ENCODE results near the gene TMEM151B. TPM values are rescaled to one million over a fixed set of nuclear protein-coding genes. Genes with fewer than 3 reads are reported as not detected.

The TMEM151B gene
- total and polyA plus RNA-seq, 2 of the 13 experiments (the other 11 are each of a cell fraction or from before 2014, with no cell fraction given) = not detected

- TF ChIP-seq HNRNPK (IDR thresholded peaks at IDR 0.05; ENCODE audit: low read depth, low read length, poor library complexity, severe bottlenecking) = peak; percentile 87
- no peak for TF ChIP-seq NFE2 (CRISPR knock-in tag; IDR thresholded peaks at IDR 0.05)
- TF ChIP-seq ZNF333 (CRISPR knock-in tag; IDR thresholded peaks at IDR 0.05; ENCODE audit: borderline replicate concordance) = no peak
- no peak for TF ChIP-seq ZNF260 (CRISPR knock-in tag; IDR thresholded peaks at IDR 0.05; ENCODE audit: borderline replicate concordance, low read depth)
- TF ChIP-seq ZNF543 (CRISPR knock-in tag; IDR thresholded peaks at IDR 0.05) = no peak
- 0 out of 2 replicates have a peak, but pooled peaks have one; percentile 19 for TF ChIP-seq SIX4 (CRISPR knock-in tag; IDR thresholded peaks at IDR 0.05)
- no peak for TF ChIP-seq ZSCAN29 (CRISPR knock-in tag; conservative IDR thresholded peaks at IDR 0.05)
- TF ChIP-seq HNRNPL (IDR thresholded peaks at IDR 0.05; ENCODE audit: low read depth, low read length) = no peak
- TF ChIP-seq FOSL2 (CRISPR knock-in tag; IDR thresholded peaks at IDR 0.05) = no peak; the same call in none of the 2 replicates
- TF ChIP-seq ELK4 (CRISPR knock-in tag; IDR thresholded peaks at IDR 0.05; ENCODE audit: borderline replicate concordance) = no peak
These were observed 46.8 kb upstream of the TMEM151B start, which contains the start of gene SLC29A1 (continued) for GRCh38 chr6:44223319-44224028.

All from HepG2 (cell line).